Measurements from ENCODE around the gene ZBTB43.

ZBTB43 gene

GRCh38 chr9:126859111-126859510 lies 54.3 kb downstream of the ZBTB43 start:
- no peak for DNase-seq (ENCODE audit: low spot score)

GRCh38 chr9:126860077-126860756 lies 55.4 kb downstream of the ZBTB43 start, which contains the start of gene ZBTB34:
Gene ZBTB34 (plus strand): TSS chr9:126860639. CDS start chr9:126879400, 18,761 bp downstream.
- DNase-seq (ENCODE audit: low spot score) = peak; percentile 79

DNA sequence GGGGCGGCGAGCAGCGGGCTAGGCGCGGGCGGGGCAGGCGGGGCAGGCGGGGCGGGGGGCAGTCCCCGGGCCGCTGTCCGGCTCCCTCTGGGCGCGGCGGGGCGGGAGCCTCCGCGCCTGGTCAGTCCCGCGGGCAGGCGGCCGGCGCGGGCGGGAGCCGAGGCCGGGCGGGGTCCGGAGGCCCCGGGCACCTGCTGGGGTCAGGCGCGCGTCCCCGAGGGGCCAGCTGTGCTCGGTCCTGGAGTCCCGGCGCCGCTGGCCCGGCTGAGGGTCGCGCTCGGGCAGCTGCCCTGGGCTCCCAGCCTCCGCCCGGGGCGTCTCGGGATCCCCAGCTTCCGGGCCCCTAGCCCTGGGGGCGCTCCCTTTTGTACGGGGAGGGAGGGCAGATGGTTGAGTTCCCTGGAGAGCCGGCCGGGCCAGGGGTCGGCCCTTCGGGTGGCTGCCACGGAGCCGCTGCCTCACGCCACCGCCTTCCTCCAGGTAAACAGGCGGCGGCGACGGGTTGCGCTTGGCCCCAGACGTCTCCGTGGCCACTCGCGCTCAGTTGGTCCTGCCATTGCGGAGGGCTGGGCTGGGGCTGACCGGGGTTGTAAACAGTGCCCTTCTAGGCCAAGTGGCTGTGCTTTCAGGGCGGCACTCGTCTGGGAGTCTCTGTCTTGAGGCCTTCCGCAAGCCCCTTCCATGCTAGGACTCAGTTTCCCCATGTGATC lies 56.1 kb downstream of the ZBTB43 start:
- peak; percentile 73 for DNase-seq (ENCODE audit: low spot score)

- DNase-seq (ENCODE audit: low spot score) = no peak
These were observed 56.9 kb downstream of the ZBTB43 start for GRCh38 chr9:126861707-126862103.

GRCh38 chr9:126862104-126862761 lies 57.4 kb downstream of the ZBTB43 start:
- DNase-seq (ENCODE audit: low spot score) = no peak

- no peak for DNase-seq (ENCODE audit: low spot score)
These were observed 59.9 kb downstream of the ZBTB43 start for GRCh38 chr9:126864771-126865170.

DNA sequence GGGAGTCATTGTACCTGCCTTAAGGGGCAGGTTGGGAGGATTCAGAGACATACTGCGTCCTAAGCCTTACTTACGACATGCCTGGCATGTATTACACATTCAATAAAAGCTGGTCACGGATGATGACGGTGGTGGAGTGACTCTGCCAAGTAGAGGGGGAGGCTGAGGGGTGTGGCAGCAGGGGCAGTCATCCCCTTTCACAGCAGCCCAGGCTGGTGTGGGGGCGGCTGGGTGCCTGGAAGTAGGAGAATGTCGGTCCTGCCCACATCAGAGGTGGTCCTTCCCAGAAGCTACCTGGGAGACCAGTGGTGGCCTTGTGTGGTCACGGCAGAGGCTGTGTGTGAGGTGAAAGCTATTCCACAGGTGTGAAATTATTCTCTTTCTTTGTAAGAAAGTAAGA lies 64.5 kb downstream of the ZBTB43 start:
- no peak for DNase-seq (ENCODE audit: low spot score)

- no peak for DNase-seq (ENCODE audit: low spot score)
These were observed 67.7 kb downstream of the ZBTB43 start for GRCh38 chr9:126872516-126872915.

DNA sequence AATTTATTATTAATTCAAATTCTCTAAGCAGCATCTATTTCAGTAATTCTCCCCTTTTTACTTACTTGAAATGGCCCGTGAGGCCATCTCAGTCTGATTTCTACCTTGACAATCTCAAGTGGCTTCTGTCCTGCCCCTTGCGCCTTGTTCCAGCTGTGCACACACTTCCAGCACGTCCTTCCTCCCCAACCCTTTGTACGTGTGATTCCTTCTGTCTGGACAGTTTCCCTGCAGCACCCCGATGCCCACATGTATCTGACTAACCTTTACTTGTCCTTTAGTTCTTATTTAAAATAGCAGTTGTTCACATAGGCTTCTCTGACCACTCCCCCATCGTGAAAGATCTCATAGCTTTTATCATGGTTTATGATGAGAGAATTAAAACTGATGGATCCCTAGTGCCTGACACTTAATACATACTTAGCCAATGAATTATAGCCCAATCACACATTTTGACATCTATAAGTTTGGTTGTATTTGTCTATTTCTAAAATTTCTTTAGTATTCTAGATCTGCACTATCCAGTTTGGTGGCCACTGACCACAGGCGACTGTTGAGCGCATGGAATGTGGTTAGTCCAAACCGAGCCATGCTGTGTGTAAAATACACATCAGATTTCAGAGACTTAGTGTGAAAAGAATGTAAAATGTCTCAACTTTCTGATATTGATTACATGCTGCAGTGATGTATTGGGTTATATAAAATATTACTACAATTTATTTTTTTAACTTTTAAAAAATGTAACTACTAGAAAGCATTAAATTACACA lies 69.9 kb downstream of the ZBTB43 start:
- no peak for DNase-seq (ENCODE audit: low spot score)

- no peak for DNase-seq (ENCODE audit: low spot score)
These were observed 71.1 kb downstream of the ZBTB43 start for GRCh38 chr9:126875756-126876510.

- DNase-seq (ENCODE audit: low spot score) = no peak
These were observed 71.7 kb downstream of the ZBTB43 start for GRCh38 chr9:126876531-126876930.

GRCh38 chr9:126877418-126877817 lies 72.6 kb downstream of the ZBTB43 start:
- no peak for DNase-seq (ENCODE audit: low spot score)

DNA sequence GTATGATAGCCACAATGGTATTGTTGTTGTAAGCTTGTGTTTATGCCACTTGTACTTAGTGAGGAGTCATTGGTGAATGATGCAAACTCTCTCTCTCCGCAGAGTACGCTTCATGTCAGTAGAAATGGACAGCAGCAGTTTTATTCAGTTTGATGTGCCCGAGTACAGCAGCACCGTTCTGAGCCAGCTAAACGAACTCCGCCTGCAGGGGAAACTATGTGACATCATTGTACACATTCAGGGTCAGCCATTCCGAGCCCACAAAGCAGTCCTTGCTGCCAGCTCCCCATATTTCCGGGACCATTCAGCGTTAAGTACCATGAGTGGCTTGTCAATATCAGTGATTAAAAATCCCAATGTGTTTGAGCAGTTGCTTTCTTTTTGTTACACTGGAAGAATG lies 74.4 kb downstream of the ZBTB43 start:
- no peak for DNase-seq (ENCODE audit: low spot score)

- no peak for DNase-seq (ENCODE audit: low spot score)
These were observed 75.5 kb downstream of the ZBTB43 start for GRCh38 chr9:126880226-126880946.

DNA sequence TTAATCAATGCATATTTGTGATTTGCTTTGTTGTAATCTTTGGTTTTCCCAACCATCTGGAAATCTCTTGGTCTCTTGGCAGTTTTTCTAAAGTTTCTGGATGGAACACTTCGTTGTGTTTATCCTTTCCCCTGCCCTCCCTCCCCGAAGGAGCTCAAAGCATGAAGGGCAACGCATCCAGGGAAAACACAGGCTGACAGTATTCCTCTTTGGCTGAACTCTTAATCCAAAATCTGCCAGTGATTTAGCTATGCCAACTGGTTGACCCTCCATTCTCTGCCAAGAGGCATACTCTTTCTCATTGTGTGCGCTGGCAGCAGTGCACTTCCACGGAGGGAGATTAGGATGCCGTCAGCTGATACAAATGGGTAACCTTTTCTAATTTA lies 76.1 kb downstream of the ZBTB43 start:
- DNase-seq (ENCODE audit: low spot score) = no peak

- DNase-seq (ENCODE audit: low spot score) = no peak
These were observed 77.9 kb downstream of the ZBTB43 start for GRCh38 chr9:126882746-126883145.

DNA sequence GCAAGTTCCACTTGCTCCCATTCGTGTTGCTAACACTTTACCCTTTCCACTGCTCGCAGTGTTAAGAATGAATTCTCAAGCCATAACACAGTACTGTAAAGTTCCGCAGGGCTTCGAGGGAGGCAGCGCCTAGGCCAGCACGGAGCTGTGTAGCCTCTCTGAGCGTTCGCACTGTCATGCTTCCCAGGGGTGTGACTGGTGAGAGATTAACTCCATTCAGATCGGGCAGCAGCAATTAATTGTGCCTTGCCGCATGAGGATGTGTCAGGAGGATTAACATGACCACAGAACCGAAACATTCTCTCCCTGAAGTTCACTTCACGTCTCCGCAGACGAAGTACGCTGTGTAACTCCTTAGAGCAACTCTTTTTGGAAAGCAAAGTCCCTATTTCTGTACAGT lies 78.8 kb downstream of the ZBTB43 start:
- DNase-seq (ENCODE audit: low spot score) = no peak

GRCh38 chr9:126885131-126885641 lies 80.3 kb downstream of the ZBTB43 start:
- no peak for DNase-seq (ENCODE audit: low spot score)

GRCh38 chr9:126886034-126886822 lies 81.4 kb downstream of the ZBTB43 start:
- DNase-seq (ENCODE audit: low spot score) = no peak

GRCh38 chr9:126886897-126887296 lies 82.1 kb downstream of the ZBTB43 start:
- DNase-seq (ENCODE audit: low spot score) = no peak

All from AG08396 (cell line).